GM13976 (cell line): ENCODE measurements around the gene CNTN6.
"Not testable (repeated sequence)": the region's sequence is repeated elsewhere in the genome, so short reads cannot be mapped to it uniquely, and the experiment has no call there.

Experiments
- DNase-seq: peaks from one replicate; pipeline ENCODE4 v3.0.0; 2012; ENCODE audit warnings: low spot score
- in situ Hi-C: fragments of 300-500 bp; cut with MboI; formaldehyde crosslinking; loops from one replicate; pipeline ENCODE4 v1.12.0; 2022; ENCODE audit warnings: low sequenced_read_pairs, mixed read lengths, inconsistent platforms; ENCODE audit not compliant: unreplicated experiment
- TF ChIP-seq, protein P1 (sequence below): IDR thresholded peaks from 2 replicates; pipeline ENCODE4 v1.5.1; 2012; ENCODE audit warnings: borderline replicate concordance, mild to moderate bottlenecking; ENCODE audit not compliant: insufficient read depth; ENCODE audit errors: extremely low read depth, missing control alignments, control extremely low read depth

CNTN6 gene

DNA sequence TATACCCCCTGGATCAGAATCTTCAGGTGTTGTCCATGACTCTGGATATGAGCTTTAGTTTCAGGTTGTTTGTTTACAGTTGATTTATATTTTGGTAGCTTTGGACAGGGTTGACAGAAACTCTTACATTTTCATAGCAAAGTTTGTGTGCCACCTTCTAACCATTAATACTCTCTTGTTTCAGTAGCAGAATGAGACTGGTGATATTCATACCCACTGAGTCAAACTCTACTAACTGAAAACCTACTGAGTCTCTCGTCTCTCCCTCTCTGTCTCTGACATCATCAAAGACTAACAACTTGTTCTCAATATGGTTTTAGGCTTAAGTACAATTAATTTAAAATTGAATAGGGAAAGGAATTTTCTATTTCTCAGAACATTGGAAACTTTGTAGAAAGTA is 282.3 kb downstream of the CNTN6 start:
- in situ Hi-C loops = no loop called here
- TF ChIP-seq, protein P1, sequence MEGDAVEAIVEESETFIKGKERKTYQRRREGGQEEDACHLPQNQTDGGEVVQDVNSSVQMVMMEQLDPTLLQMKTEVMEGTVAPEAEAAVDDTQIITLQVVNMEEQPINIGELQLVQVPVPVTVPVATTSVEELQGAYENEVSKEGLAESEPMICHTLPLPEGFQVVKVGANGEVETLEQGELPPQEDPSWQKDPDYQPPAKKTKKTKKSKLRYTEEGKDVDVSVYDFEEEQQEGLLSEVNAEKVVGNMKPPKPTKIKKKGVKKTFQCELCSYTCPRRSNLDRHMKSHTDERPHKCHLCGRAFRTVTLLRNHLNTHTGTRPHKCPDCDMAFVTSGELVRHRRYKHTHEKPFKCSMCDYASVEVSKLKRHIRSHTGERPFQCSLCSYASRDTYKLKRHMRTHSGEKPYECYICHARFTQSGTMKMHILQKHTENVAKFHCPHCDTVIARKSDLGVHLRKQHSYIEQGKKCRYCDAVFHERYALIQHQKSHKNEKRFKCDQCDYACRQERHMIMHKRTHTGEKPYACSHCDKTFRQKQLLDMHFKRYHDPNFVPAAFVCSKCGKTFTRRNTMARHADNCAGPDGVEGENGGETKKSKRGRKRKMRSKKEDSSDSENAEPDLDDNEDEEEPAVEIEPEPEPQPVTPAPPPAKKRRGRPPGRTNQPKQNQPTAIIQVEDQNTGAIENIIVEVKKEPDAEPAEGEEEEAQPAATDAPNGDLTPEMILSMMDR = no peak
- DNase-seq = no peak

DNA sequence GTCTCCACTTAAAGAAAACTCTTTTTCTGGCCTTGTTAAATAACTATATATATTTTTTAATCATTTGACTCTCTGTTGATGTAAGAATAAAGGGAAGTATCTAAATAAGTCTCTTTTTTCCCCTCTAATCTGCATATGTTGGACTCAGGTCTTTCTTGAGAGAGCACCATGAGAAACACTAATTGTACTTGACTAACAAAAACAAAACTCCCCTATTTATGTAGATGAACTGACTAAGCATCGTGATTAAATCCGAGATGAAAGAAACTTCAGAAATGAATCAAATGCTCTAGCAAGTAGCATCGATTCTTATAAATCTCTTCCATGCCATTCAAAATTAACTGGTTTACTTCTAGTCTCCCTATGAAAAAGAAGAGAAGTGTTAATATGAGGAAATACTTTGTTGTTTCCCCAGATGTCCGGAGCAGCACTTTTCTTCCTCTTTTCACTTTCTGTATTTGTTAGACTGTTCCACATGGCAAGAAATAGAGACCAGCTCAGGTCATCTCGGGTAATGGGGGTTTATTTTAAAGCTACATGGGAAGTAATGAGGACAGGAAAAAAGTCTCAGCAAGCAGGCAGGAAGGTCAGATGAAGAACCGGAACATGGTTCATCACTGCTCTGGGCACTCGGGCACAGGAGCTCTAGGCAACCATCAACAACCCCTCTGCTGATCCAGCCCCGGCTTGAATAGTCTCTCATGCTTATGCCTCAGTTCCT is 288.3 kb downstream of the CNTN6 start:
- peak; percentile 22 for DNase-seq
- in situ Hi-C loops = no loop called here
- TF ChIP-seq, protein P1 = no peak

DNA sequence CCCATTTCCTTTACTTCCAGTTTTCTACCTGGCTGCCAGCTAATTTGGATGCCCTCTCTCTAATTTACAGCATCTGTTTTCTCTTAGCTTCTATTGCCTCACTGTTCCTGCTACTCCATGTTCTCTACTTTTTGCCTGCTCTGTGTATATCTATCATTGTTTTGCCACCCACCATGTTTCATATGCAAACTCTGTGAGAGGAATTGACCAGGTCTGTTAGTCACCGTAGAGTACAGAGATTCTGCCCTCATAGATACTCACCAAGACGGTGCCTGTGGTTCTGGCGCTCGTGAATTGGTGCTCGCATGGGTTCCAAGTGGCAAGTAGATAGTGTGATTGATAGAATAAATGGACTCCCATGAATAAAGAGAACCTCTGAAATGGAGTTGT is 288.8 kb downstream of the CNTN6 start:
- in situ Hi-C loops = no loop called here
- TF ChIP-seq, protein P1 = no peak
- no peak for DNase-seq

DNA sequence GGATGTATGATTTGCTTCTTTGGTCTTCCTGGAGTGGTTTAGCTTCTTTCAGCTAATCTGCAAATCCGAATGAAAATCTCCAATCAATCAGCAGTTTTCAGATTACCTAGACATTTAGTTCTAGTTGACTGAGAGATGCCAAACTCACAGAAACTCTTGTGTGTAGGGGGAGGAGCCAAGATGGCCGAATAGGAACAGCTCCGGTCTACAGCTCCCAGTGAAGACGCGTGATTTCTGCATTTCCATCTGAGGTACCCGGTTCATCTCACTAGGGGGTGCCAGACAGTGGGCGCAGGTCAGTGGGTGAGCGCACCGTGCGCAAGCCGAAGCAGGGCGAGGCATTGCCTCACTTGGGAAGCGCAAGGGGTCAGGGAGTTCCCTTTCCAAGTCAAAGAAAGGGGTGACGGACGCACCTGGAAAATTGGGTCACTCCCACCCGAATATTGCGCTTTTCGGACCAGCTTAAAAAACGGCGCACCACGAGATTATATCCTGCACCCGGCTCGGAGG is 294.6 kb downstream of the CNTN6 start:
- DNase-seq, in situ Hi-C loops: not testable (repeated sequence)

- DNase-seq = no peak
- TF ChIP-seq, protein P1 = no peak
- in situ Hi-C loops = no loop called here
Observed at GRCh38 chr3:1394188-1394587, 301.4 kb downstream of the CNTN6 start.

DNA sequence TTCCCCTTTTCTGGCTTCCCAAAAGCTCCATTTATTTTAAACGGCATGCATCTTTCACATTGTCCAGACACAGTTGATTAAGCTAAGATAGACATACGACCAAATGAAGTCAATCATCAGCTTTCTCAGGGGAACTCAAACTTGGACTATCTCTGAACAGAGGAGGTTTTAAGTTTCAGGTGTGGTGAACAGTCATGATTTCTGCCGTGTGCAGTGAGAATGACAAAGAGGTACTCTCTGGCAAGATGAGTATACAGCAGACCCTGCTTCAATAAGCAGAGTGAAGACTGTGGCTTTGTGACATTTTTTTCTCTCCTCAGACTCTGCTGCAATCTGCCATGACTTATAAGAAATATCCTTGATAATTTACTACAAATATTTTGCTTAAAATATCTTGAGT is 307.7 kb downstream of the CNTN6 start:
- in situ Hi-C loops = no loop called here
- TF ChIP-seq, protein P1 = no peak
- no peak for DNase-seq

GRCh38 chr3:1404270-1404962 is 311.6 kb downstream of the CNTN6 start:
- in situ Hi-C loops = no loop called here
- DNase-seq = no peak
- TF ChIP-seq, protein P1 = no peak
